ENCODE measurements around the gene NBAS. TPM values are rescaled to one million over a fixed set of nuclear protein-coding genes. Genes with fewer than 3 reads are reported as not detected.
"Not testable (repeated sequence)": the region's sequence is repeated elsewhere in the genome, so short reads cannot be mapped to it uniquely, and the experiment has no call there.

Gene NBAS
- total RNA-seq, 2 experiments from 2014 or later = 28.2 to 31.8 TPM

GRCh38 chr2:15445891-15446562, 115.1 kb downstream of the NBAS start:
- Mint-ChIP-seq H3K4me1 (ENCODE audit: low read depth) (no peaks in the 10 kb centered on the region), H3K36me3 (ENCODE audit: low read depth) (peaks cover 7% of the 10 kb centered on the region), H3K27me3 (ENCODE audit: low read depth) (no peaks in the 10 kb centered on the region), H3K9me3 (ENCODE audit: insufficient read depth) (no peaks in the 10 kb centered on the region), H3K27ac (no peak overlapping the region), H3K4me3 (no peak overlapping the region)
- POLR2A ChIA-PET = no interaction called here
- CTCF ChIA-PET = no interaction called here
- no peak for DNase-seq
- no peak for ATAC-seq

GRCh38 chr2:15439768-15440524, 121.2 kb downstream of the NBAS start:
- POLR2A ChIA-PET; H3K9me3 Mint-ChIP-seq (ENCODE audit: insufficient read depth); ATAC-seq; DNase-seq; H3K27me3 Mint-ChIP-seq (ENCODE audit: low read depth); H3K27ac Mint-ChIP-seq; H3K36me3 Mint-ChIP-seq (ENCODE audit: low read depth); H3K4me1 Mint-ChIP-seq (ENCODE audit: low read depth); CTCF ChIA-PET; H3K4me3 Mint-ChIP-seq: not testable (repeated sequence)

DNA sequence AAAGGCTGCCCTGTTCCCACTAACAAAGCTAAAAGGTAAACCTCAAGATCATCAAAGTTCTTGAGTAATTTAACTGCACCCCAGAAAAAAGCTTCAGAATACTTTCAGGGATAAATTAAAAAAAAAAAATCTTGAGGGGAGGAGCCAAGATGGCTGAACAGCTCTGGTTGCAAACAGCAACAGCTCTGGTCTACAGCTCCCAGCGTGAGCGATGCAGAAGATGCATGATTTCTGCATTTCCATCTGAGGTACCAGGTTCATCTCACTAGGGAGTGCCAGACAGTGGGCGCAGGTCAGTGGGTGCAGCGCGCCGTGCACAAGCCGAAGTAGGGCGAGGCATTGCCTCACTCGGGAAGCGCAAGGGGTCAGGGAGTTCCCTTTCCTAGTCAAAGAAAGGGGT, 121.8 kb downstream of the NBAS start:
- H3K27me3 Mint-ChIP-seq (ENCODE audit: low read depth); H3K4me3 Mint-ChIP-seq; H3K9me3 Mint-ChIP-seq (ENCODE audit: insufficient read depth); ATAC-seq; DNase-seq; H3K4me1 Mint-ChIP-seq (ENCODE audit: low read depth); H3K27ac Mint-ChIP-seq; POLR2A ChIA-PET; H3K36me3 Mint-ChIP-seq (ENCODE audit: low read depth); CTCF ChIA-PET: not testable (repeated sequence)

DNA sequence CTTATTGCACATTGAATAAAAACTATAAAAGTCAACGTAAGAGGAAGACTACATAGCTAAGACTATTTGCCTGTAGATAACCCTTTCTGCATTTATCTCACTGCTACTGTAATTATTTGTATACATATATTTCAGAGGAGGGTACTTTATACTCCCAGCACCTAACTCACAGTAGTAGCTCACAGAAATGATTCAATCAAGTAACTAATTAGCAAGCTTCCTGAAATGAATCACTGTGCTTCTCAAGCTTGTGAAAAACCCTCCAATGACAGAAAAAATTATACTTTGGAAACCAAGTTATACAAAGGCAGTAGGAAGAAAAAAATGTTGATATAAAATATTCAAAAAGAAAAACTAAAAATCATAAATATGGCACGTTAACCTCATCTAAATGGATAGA, 124.9 kb downstream of the NBAS start:
- no peaks in the 10 kb centered on the region for H3K4me1 Mint-ChIP-seq (ENCODE audit: low read depth)
- ChIA-PET CTCF (interaction anchor here (1.0 kb wide), 2 partner anchors 10 to 13 kb away, joined by 3 read pairs; no protein-coding TSS in a partner anchor), POLR2A (no interaction called here)
- no peaks in the 10 kb centered on the region for H3K9me3 Mint-ChIP-seq (ENCODE audit: insufficient read depth)
- DNase-seq (no peak), ATAC-seq (no peak)
- no peak overlapping the region for H3K27ac Mint-ChIP-seq
- no peaks in the 10 kb centered on the region for H3K27me3 Mint-ChIP-seq (ENCODE audit: low read depth)
- no peaks in the 10 kb centered on the region for H3K36me3 Mint-ChIP-seq (ENCODE audit: low read depth)
- no peak overlapping the region for H3K4me3 Mint-ChIP-seq

GRCh38 chr2:15435474-15435873, 125.7 kb downstream of the NBAS start:
- no peaks in the 10 kb centered on the region for H3K9me3 Mint-ChIP-seq (ENCODE audit: insufficient read depth)
- DNase-seq (no peak), ATAC-seq (no peak)
- H3K4me3 Mint-ChIP-seq = no peak overlapping the region
- H3K27ac Mint-ChIP-seq = no peak overlapping the region
- no peaks in the 10 kb centered on the region for H3K36me3 Mint-ChIP-seq (ENCODE audit: low read depth)
- ChIA-PET CTCF (interaction anchor here (1.0 kb wide), 1 partner anchor 13 kb away, joined by 3 read pairs; no protein-coding TSS in a partner anchor), POLR2A (no interaction called here)
- H3K27me3 Mint-ChIP-seq (ENCODE audit: low read depth) = no peaks in the 10 kb centered on the region
- H3K4me1 Mint-ChIP-seq (ENCODE audit: low read depth) = no peaks in the 10 kb centered on the region

- POLR2A ChIA-PET = no interaction called here
- no peaks in the 10 kb centered on the region for H3K9me3 Mint-ChIP-seq (ENCODE audit: insufficient read depth)
- no peak for ATAC-seq
- no peaks in the 10 kb centered on the region for H3K4me1 Mint-ChIP-seq (ENCODE audit: low read depth)
- H3K27me3 Mint-ChIP-seq (ENCODE audit: low read depth) = no peaks in the 10 kb centered on the region
- H3K27ac Mint-ChIP-seq = no peak overlapping the region
- CTCF ChIA-PET = interaction anchor here (1.0 kb wide), 1 partner anchor 145 kb away, joined by 3 read pairs; no protein-coding TSS in a partner anchor
- no peaks in the 10 kb centered on the region for H3K36me3 Mint-ChIP-seq (ENCODE audit: low read depth)
- DNase-seq = no peak
- H3K4me3 Mint-ChIP-seq = no peak overlapping the region
These were observed 128.4 kb downstream of the NBAS start for GRCh38 chr2:15432642-15433256.

DNA sequence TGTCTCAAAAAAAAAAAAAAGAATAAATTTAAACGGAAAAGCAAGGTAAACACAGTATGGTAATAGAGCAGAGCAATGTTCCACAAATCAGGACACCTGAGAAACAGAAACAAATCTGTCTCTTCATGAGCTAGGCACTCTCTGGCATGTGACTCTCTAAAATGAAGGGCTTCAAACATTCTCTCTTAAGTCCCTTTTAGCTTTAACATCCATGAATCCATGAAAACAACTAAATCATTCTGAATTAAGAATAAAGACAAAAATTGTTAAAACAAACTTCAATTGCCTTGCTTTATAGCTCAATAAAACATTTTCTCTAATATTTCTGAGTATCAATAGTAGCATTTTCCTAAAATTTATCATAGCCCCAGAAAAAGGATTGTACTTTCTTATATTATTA, 132.1 kb downstream of the NBAS start:
- ChIA-PET CTCF (interaction anchor here (1.2 to 1.3 kb wide), 2 partner anchors 45 to 149 kb away, joined by 3 read pairs; no protein-coding TSS in a partner anchor), POLR2A (no interaction called here)
- peaks cover 2% of the 10 kb centered on the region for H3K36me3 Mint-ChIP-seq (ENCODE audit: low read depth)
- ATAC-seq (no peak), DNase-seq (no peak)
- H3K4me1 Mint-ChIP-seq (ENCODE audit: low read depth) = no peaks in the 10 kb centered on the region
- H3K4me3 Mint-ChIP-seq = no peak overlapping the region
- no peak overlapping the region for H3K27ac Mint-ChIP-seq
- no peaks in the 10 kb centered on the region for H3K9me3 Mint-ChIP-seq (ENCODE audit: insufficient read depth)
- H3K27me3 Mint-ChIP-seq (ENCODE audit: low read depth) = no peaks in the 10 kb centered on the region

- POLR2A ChIA-PET = interaction anchor here (0.6 kb wide), 1 partner anchor 714 kb away, joined by 5 read pairs; no protein-coding TSS in a partner anchor
- H3K27me3 Mint-ChIP-seq (ENCODE audit: low read depth) = no peaks in the 10 kb centered on the region
- no peaks in the 10 kb centered on the region for H3K9me3 Mint-ChIP-seq (ENCODE audit: insufficient read depth)
- H3K4me3 Mint-ChIP-seq = no peak overlapping the region
- H3K36me3 Mint-ChIP-seq (ENCODE audit: low read depth) = peaks cover 7% of the 10 kb centered on the region
- CTCF ChIA-PET = interaction anchor here (1.2 to 1.5 kb wide), 2 partner anchors 46 to 149 kb away, joined by 3 to 4 read pairs; no protein-coding TSS in a partner anchor
- H3K27ac Mint-ChIP-seq = no peak overlapping the region
- ATAC-seq (no peak), DNase-seq (no peak)
- no peaks in the 10 kb centered on the region for H3K4me1 Mint-ChIP-seq (ENCODE audit: low read depth)
These were observed 133.1 kb downstream of the NBAS start for GRCh38 chr2:15427987-15428386.

- Mint-ChIP-seq H3K27ac (no peak overlapping the region), H3K4me1 (ENCODE audit: low read depth) (no peaks in the 10 kb centered on the region), H3K9me3 (ENCODE audit: insufficient read depth) (no peaks in the 10 kb centered on the region), H3K4me3 (no peak overlapping the region), H3K36me3 (ENCODE audit: low read depth) (peaks cover 7% of the 10 kb centered on the region), H3K27me3 (ENCODE audit: low read depth) (no peaks in the 10 kb centered on the region)
- ATAC-seq (no peak), DNase-seq (no peak)
- CTCF ChIA-PET = interaction anchor here (0.7 kb wide), 1 partner anchor 10 kb away, joined by 3 read pairs; no protein-coding TSS in a partner anchor
- POLR2A ChIA-PET = no interaction called here
These were observed 134.5 kb downstream of the NBAS start for GRCh38 chr2:15426606-15427005.

DNA sequence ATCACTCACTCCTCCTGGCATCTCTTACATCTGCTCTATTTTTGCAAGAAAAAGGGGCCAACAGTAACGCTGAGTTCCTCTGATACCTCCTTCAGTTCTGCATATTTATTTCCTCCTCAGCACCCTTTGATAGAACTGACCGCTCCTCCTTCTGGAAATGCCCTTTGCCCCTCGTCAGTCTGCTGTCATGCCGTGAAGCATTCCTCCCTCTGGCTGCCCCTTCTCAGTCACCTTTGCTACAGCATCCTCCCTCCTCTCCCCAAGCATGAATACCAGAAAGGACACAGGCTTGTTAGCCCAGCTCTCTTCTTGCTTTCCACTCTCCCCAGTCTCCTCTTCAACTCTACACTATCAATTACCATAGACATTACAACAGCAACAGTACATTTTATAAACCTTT, 135.4 kb downstream of the NBAS start:
- no peaks in the 10 kb centered on the region for H3K27me3 Mint-ChIP-seq (ENCODE audit: low read depth)
- peaks cover 7% of the 10 kb centered on the region for H3K36me3 Mint-ChIP-seq (ENCODE audit: low read depth)
- no peak for ATAC-seq
- DNase-seq = no peak
- H3K4me3 Mint-ChIP-seq = no peak overlapping the region
- CTCF ChIA-PET = interaction anchor here (0.7 kb wide), 1 partner anchor 11 kb away, joined by 3 read pairs; no protein-coding TSS in a partner anchor
- POLR2A ChIA-PET = no interaction called here
- no peaks in the 10 kb centered on the region for H3K9me3 Mint-ChIP-seq (ENCODE audit: insufficient read depth)
- no peak overlapping the region for H3K27ac Mint-ChIP-seq
- no peaks in the 10 kb centered on the region for H3K4me1 Mint-ChIP-seq (ENCODE audit: low read depth)

DNA sequence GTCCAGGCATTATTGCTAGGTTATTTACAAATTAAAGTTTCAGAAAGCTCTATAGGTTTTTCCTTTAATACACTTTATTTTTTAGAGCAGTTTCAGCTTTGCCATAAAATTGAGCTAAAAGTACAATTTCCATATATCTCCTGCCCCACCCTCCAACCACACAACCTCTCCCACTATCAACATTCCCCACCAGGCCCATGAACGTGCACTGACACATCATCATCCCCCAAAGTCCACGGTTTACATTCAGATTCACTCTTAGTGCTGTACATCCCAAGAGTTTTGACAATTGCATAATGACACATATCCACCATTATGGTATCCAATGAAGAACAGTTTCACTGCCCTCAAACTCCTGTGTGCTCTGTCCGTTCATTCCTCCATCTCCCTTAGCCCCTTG, 139.4 kb downstream of the NBAS start:
- ATAC-seq (no peak), DNase-seq (no peak)
- ChIA-PET CTCF (no interaction called here), POLR2A (no interaction called here)
- Mint-ChIP-seq H3K36me3 (ENCODE audit: low read depth) (peaks cover 7% of the 10 kb centered on the region), H3K4me1 (ENCODE audit: low read depth) (no peaks in the 10 kb centered on the region), H3K4me3 (no peak overlapping the region), H3K27ac (no peak overlapping the region), H3K27me3 (ENCODE audit: low read depth) (no peaks in the 10 kb centered on the region), H3K9me3 (ENCODE audit: insufficient read depth) (no peaks in the 10 kb centered on the region)

DNA sequence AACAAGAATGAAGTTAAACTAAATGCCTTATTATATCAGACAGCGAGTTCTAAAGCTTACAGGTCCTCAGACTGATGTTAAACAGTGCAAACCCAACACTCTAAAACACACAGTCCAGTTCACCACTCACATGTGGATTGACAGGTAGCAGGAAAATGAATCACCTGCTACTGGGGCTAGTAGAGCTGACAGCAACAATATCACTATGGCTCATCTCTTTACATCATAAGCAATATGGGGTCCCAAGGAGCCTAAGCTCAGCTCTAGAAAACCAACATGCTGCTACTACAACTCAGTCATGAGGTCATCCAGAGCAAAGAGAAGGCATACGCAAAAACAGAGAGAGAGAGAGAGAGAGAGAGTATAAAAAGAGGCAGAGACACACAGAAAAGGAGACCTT, 145.4 kb downstream of the NBAS start:
- Mint-ChIP-seq H3K36me3 (ENCODE audit: low read depth) (peaks cover 9% of the 10 kb centered on the region), H3K9me3 (ENCODE audit: insufficient read depth) (no peaks in the 10 kb centered on the region), H3K27me3 (ENCODE audit: low read depth) (no peaks in the 10 kb centered on the region), H3K4me3 (no peak overlapping the region), H3K4me1 (ENCODE audit: low read depth) (no peaks in the 10 kb centered on the region), H3K27ac (no peak overlapping the region)
- CTCF ChIA-PET = no interaction called here
- no peak for ATAC-seq
- DNase-seq = no peak
- POLR2A ChIA-PET = no interaction called here
